ENCODE data around the gene ADCY1. TPM values are rescaled to one million over a fixed set of nuclear protein-coding genes. Genes with fewer than 3 reads are reported as not detected.

ADCY1 gene
- total RNA-seq, 1 donor from 2014 or later, result 2.4 TPM

DNA sequence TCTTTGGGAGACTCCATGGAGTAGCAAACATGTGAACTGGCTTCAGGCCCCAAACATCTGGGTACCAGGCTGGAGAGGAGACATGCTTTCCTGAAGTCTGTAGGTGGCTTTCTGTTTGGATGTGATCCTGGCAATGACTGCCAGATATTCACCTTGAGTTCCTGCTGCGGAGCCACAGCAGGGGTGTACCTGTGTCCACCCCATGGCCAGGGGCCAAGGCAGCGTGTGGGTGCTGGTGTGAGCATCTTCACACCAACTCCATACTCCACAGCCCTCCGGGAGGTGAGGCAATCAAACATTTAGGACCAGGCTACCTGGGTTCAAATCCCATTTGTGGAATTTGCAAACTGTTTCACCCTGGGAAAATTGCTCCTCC is 113.0 kb downstream of the ADCY1 start:
- H3K27ac ChIP-seq, result no peak overlapping the region
- H3K36me3 ChIP-seq, result no peaks in the 10 kb centered on the region
- no peak for ATAC-seq
- intact Hi-C loops (cut with DNase I), result no loop called here
- H3K4me1 ChIP-seq, result no peaks in the 10 kb centered on the region
- no peak overlapping the region for H3K4me3 ChIP-seq
- TF ChIP-seq, protein P1, sequence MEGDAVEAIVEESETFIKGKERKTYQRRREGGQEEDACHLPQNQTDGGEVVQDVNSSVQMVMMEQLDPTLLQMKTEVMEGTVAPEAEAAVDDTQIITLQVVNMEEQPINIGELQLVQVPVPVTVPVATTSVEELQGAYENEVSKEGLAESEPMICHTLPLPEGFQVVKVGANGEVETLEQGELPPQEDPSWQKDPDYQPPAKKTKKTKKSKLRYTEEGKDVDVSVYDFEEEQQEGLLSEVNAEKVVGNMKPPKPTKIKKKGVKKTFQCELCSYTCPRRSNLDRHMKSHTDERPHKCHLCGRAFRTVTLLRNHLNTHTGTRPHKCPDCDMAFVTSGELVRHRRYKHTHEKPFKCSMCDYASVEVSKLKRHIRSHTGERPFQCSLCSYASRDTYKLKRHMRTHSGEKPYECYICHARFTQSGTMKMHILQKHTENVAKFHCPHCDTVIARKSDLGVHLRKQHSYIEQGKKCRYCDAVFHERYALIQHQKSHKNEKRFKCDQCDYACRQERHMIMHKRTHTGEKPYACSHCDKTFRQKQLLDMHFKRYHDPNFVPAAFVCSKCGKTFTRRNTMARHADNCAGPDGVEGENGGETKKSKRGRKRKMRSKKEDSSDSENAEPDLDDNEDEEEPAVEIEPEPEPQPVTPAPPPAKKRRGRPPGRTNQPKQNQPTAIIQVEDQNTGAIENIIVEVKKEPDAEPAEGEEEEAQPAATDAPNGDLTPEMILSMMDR (IDR thresholded peaks at IDR 0.05), result no peak
- no peak for DNase-seq
- no peaks in the 10 kb centered on the region for H3K9me3 ChIP-seq
- H3K27me3 ChIP-seq (ENCODE audit: low read depth), result no peaks in the 10 kb centered on the region

DNA sequence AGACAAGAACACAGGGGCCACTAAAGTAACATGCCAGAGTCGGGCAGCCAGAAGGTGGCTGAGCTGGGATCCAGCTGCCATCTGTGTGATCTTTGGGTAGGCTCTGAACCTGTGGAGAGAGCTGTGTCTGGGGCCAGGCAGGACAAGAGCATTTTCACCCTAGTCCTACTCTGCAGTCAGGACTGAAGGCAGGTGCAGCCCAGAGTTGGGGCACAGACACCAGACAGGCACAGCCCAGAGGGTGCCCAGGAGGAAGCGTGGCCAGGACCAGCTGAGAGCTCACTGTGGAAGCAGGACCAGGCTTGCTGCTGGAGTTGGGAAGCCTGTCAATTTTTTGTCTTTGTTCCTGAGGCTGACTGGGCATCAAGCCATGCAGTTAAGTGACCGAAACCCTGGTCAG is 113.6 kb downstream of the ADCY1 start:
- no peaks in the 10 kb centered on the region for H3K36me3 ChIP-seq
- no peaks in the 10 kb centered on the region for H3K9me3 ChIP-seq
- no peaks in the 10 kb centered on the region for H3K4me1 ChIP-seq
- H3K27me3 ChIP-seq (ENCODE audit: low read depth), result no peaks in the 10 kb centered on the region
- DNase-seq, result no peak
- ATAC-seq, result no peak
- intact Hi-C loops (cut with DNase I), result no loop called here
- H3K4me3 ChIP-seq, result no peak overlapping the region
- TF ChIP-seq, protein P1 (IDR thresholded peaks at IDR 0.05), result no peak
- H3K27ac ChIP-seq, result no peak overlapping the region

DNA sequence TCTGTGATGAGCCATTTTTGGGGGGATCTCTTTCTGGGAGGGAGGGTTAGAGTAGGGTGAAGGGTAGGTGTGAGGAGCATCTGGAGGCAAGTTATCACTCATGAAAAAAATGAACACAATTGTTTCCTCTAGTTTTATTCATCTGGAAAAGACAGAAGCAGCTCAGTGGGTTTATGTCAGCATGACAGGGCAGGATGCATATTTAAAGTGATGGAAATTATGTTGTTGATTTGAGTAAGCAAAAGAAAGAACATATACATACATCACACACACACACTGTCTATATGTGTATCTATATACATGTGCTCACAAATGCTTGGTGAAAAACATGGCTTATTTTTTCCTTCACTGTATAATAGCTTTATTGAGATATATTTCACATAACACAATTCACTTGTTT is 114.2 kb downstream of the ADCY1 start:
- no peak overlapping the region for H3K4me3 ChIP-seq
- intact Hi-C loops (cut with DNase I), result no loop called here
- no peaks in the 10 kb centered on the region for H3K4me1 ChIP-seq
- H3K9me3 ChIP-seq, result no peaks in the 10 kb centered on the region
- no peak overlapping the region for H3K27ac ChIP-seq
- TF ChIP-seq, protein P1 (IDR thresholded peaks at IDR 0.05), result no peak
- no peaks in the 10 kb centered on the region for H3K27me3 ChIP-seq (ENCODE audit: low read depth)
- no peaks in the 10 kb centered on the region for H3K36me3 ChIP-seq
- DNase-seq (no peak), ATAC-seq (no peak)

DNA sequence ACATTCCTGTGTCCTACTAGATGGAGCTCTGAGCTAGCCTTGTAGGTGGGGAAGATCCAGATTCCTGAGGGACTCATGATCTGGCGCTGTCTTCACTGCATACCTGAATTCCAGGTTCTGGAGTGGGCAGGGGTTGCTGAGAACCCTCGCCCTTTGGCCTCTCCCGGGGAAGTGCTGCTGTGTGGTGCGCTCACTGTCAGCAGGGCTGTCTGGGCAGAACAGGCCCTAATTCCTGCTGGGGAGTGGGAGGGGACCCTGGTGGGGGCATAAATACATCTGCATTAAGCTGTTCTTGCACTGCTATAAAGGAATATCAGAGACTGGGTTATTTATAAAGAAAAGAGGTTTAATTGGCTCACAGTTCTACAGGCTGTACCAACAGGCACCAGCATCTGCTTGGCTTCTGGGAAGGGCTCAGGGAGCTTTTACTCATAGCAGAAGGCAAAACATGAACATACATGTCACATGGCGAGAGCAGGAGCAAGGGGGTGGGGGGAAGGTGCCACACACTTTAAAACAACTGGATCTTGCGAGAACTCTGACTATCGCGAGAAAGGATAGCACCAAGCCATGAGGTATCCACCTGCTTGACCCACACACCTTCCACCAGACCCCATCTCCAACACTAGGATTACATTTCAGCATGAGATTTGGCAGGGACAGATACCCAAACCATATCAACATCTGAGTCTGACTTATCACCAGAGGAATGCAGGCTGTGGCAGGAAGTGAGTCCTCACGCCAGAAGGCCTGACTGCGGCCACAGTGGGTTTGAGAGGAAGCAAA is 115.0 kb downstream of the ADCY1 start:
- DNase-seq (no peak), ATAC-seq (no peak)
- Histone ChIP-seq H3K4me3 (no peak overlapping the region), H3K4me1 (no peaks in the 10 kb centered on the region), H3K27me3 (ENCODE audit: low read depth) (no peaks in the 10 kb centered on the region), H3K9me3 (no peaks in the 10 kb centered on the region), H3K36me3 (no peaks in the 10 kb centered on the region), H3K27ac (no peak overlapping the region)
- TF ChIP-seq, protein P1 (IDR thresholded peaks at IDR 0.05), result no peak
- intact Hi-C loops (cut with DNase I), result no loop called here

DNA sequence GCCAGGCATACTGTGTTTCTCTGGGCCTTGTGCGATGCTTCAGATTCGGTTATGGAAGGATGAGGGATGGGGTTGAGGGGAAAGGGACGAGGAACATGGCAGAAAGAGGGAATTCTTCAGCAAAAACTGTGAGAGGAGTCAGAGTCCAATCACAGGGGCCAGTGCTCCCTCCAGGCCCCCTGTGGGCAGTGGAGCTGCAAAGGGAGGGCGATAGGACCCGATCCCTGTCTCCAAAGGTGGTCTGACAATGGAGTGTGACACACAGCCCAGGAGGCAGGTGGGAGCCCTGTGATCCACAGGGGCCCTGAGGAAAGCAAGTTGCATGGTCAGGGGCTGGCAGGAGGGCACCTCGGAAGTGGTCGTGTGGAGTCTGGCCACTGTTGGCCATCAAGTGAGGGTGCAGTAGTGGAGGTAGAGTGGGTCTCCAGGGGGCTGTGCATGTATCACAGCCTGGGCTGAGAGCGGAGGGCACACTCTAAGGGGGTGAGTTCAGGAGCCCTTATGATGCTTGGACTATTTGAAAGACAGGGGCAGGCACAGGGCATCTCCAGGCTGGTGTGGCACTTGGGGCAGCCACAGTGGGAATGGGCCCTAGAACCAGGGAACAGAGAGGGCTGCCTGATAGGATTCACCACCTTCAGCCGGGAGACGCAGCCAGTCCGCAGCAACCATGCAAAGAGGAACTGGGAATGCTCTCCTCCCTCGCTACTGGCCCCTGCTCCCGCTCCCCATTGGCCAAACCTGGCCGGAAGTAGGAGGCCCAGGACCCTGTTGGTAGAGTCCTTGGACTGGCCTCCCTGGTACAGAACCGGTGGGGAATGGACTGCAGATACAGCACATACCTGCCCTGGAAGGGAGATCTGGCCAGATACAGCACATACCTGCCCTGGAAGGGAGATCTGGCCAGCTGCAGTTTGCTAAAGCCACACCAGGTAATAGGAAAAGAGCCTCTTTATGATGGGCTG is 115.9 kb downstream of the ADCY1 start:
- Histone ChIP-seq H3K36me3 (no peaks in the 10 kb centered on the region), H3K9me3 (no peaks in the 10 kb centered on the region), H3K4me3 (no peak overlapping the region), H3K27ac (no peak overlapping the region), H3K27me3 (ENCODE audit: low read depth) (no peaks in the 10 kb centered on the region), H3K4me1 (no peaks in the 10 kb centered on the region)
- intact Hi-C loops (cut with DNase I), result no loop called here
- DNase-seq, result no peak
- TF ChIP-seq, protein P1 (IDR thresholded peaks at IDR 0.05), result no peak
- no peak for ATAC-seq
